Limb (tissue), 2 donors: ENCODE results near the gene TAS2R16.
"Not testable (repeated sequence)": the region's sequence is repeated elsewhere in the genome, so short reads cannot be mapped to it uniquely, and the experiment has no call there.

ENCODE experiments used
- DNase-seq, 2 donors: peaks; one replicate each; pipeline ENCODE4 v3.0.0-alpha.2; 2016; ENCODE audit errors: extremely low spot score in 2 of 2

Gene TAS2R16

DNA sequence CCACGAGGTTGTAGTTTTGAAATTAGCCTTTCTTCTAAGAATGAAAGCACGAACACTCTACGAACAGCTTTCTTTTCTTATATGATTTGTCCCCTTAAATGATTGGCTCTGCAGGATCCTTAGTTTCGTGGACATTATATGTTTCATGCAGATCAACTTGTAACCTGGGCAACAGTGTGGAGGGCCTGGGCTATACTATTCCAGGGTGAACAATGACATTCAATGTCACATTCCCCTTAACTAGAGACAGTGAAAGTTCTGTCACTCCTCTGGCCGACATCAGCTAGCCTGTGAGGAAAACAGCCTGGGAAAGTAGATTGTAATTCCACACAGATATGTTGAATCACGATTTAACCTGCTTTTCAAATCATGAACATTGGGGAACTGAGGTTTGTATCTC lies 23.4 kb downstream of the TAS2R16 start:
- no peak for DNase-seq

DNA sequence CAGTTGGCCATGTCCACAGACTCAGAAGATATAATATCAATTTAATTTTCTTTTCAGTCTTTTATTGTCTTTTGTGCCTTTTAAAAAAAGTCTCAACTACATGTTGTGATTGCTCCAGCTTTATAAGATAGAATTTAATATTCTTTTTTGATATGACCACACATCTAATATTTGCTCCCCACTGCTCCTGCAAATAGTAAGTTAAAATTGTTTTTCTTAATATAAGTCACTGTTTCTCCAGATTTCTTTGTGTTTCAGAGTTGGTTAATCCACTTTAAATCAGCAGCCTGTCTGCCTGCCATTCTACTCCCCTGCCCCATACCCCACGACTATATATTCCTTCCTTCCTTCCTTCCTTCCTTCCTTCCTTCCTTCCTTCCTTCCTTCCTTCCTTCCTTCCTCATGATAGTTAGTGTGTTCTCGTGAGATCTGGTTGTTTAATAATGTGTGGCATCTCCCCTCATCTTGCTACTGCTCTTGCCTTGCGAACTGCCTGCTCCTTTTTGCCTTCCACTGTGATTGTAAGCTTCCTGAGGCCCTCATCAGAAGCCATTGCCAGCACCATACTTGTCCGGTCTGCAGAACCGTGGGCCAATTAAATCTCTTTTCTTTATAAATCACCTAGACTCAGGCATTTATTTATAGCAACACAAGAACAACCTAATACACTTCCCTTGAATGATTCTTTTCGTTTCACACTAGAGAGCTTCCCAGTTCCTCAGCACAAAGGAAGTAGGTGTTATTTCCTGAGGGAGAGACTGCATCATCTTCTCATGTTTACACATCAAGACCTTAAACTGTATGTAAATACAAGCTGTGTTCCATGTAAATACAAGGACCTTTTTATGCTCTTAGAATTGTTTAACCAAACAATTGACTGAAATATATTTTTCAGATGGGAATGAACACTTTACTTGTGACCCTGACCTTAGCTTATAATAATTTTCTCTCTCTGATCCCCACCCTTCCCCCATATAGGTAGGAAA lies 24.5 kb downstream of the TAS2R16 start:
- no peak for DNase-seq

DNA sequence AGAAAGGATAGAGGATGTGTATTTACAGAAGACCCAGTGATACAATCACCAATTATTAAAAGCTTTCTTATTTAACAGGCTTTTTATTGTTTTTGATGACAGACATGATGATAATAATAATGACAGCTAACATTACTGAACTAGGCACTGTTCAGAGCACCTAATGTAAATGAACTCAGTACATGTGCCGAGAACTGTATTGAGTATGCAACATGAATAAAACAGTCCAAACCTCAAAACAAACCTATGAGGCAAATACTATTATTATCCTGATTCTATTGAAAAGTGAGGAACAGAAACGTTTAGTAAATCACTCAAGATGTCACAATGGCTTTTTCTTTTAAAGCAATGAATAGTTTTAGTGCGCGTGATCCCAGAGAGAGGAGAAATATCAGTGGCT lies 27.1 kb downstream of the TAS2R16 start:
- no peak for DNase-seq

DNA sequence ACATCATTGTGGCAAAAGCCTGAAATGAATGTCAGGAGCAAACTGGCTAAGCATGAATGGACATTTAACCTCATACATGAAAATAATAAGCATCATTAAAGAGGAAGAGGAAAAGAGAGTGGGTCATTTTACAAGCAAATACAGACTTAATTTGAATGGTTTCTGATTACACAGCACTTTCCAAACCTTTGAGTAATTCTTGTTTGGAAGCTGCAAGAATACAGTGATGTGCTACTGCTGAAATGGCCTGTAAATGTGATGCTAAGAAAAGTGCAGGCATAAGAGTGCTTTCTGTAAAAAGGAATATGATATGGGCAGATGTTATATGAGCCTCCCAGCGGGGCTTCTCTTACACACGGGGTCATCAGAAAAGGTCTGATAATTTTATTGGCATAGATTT lies 30.2 kb downstream of the TAS2R16 start:
- DNase-seq = no peak

DNA sequence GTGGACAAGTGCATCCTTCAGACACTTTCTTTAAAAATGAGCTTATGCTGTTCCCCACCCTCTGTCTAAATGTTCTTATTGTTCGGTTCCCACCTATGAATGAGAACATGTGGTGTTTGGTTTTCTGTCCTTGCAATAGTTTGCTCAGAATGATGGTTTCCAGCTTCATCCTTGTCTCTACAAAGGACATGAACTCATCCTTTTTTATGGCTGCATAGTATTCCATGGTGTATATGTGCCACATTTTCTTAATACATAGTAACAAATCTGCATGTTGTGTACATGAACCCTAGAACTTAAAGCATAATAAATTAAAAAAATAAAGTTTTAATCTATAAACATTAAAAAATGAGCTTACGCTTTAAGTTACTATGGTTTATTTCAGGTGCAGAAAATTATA lies 41.8 kb downstream of the TAS2R16 start:
- not testable (repeated sequence) for DNase-seq

DNA sequence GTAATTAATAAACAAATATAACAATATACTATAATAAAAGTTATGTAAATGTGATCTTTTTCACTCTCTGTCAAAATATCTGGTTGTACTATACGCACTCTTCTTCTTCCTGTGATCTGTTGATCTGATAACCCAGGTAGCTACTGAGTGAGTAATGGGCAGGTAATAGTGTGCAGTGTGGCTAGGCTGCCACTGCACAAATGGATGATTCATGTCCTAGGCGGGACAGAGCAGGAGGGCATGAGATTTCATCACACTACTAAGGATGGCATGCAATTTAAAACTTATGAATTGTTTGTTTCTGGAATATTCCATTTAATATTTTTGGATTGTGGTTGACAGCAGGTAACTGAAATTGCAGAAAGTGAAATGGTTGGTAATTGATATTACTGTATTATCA lies 44.5 kb downstream of the TAS2R16 start:
- no peak for DNase-seq

DNA sequence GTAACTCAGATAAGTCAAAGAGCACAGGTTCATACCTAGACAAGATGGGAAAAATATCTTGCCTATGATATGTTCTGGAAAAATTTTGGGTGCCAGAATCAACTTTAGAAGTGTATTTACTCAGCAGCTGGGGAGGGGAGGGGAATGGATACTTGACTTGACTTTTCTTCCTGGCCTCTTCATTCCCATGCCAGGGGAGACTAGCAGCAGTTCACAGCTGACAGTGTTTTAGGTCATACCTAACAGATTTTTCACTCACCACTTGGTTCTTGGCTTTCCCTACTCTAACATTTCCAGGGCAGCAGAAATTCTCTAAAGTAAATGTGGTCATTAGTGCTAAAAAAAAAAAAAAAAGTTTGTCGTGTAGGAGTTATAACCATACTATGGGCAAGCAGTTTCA lies 46.3 kb downstream of the TAS2R16 start:
- DNase-seq = no peak
